Peyer's patch (tissue), 4 donors: ENCODE results near the gene FRMD5.

Experiments used
- POLR2A ChIP-seq, 2 donors: fragments of 450-650 bp; IDR thresholded peaks; one replicate each; pipeline ENCODE4 v1.5.1; 2017; ENCODE audit warnings: antibody characterized with exemption in 2 of 2, mild to moderate bottlenecking in 2 of 2, moderate library complexity in 2 of 2
- TF ChIP-seq, protein P1 (sequence below), 6 experiments: fragments of 450-650 bp in 4 of 6; fragments of 200-600 bp in 2 of 6; sonication (generic) in 1 of 6; IDR thresholded peaks; one replicate each; pipeline ENCODE4 v1.5.1; 2017 to 2019; ENCODE audit warnings: antibody characterized with exemption in 6 of 6, mild to moderate bottlenecking in 3 of 6, moderate library complexity in 1 of 6

DNA sequence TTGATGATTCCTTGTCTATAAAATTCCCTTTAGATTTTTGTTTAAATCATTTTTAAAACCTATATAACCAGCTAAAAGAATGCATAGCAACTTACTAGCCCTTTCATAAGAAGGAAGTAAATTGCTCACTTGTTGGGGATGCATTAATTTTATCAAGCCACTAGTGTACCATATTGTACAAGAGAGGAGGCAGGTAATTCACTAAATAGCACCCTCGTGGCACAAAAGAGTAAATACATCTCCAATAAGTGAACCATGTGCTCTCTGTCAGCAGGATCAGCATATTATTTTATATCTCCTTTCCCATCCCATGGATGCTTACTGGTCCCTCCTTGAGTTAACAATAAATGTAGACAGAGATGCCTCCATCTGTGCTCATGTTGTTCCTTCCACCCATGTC, 34.3 kb downstream of the FRMD5 start:
- TF ChIP-seq POLR2A (IDR thresholded peaks at IDR 0.05) = no peak
- TF ChIP-seq, protein P1, sequence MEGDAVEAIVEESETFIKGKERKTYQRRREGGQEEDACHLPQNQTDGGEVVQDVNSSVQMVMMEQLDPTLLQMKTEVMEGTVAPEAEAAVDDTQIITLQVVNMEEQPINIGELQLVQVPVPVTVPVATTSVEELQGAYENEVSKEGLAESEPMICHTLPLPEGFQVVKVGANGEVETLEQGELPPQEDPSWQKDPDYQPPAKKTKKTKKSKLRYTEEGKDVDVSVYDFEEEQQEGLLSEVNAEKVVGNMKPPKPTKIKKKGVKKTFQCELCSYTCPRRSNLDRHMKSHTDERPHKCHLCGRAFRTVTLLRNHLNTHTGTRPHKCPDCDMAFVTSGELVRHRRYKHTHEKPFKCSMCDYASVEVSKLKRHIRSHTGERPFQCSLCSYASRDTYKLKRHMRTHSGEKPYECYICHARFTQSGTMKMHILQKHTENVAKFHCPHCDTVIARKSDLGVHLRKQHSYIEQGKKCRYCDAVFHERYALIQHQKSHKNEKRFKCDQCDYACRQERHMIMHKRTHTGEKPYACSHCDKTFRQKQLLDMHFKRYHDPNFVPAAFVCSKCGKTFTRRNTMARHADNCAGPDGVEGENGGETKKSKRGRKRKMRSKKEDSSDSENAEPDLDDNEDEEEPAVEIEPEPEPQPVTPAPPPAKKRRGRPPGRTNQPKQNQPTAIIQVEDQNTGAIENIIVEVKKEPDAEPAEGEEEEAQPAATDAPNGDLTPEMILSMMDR (IDR thresholded peaks at IDR 0.05) = no peak
